NCI-H2029 (cell line): ENCODE data around the gene EYA4.

Experiments used
- DNase-seq: peaks from one replicate; lab custom pipeline; 2025; lab: John Stamatoyannopoulos, UW

EYA4 gene

DNA sequence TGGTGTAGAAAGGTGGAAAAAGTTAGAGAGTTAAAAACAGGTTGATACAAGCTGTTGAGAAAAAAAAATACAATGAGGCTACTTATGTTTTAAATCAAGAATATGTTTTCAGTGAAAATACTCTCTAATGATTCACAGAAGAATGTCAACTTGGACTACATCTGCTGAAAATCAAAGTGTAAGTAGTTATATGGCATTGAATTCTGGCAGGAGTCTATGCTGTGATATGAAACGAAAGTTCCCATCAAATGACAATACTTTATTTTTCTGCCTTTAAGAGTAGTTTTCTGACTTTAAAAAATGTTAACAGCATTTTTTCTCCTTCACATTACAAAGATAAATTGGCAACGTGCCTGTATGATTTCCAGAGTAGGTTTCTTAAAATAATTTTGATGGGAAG lies 158.3 kb downstream of the EYA4 start:
- no peak for DNase-seq

DNA sequence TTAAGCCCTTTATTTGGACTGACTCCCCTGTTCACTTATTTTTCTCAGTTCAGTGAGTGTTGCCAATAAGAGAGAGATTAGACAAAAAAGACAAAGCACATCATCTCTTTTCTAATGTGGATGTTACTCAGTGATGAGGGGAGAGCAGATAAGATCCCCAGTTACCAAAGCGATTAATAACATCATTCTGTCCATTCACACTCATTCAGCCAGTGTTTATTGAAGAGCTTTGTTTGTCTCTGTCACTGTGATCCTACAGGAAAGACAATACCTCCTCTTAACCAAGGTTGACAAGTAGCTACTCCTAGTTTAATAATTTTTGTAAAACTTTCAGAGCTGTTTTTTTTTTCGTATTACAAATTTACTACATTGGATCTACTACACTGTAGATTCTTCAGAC lies 163.0 kb downstream of the EYA4 start:
- no peak for DNase-seq

DNA sequence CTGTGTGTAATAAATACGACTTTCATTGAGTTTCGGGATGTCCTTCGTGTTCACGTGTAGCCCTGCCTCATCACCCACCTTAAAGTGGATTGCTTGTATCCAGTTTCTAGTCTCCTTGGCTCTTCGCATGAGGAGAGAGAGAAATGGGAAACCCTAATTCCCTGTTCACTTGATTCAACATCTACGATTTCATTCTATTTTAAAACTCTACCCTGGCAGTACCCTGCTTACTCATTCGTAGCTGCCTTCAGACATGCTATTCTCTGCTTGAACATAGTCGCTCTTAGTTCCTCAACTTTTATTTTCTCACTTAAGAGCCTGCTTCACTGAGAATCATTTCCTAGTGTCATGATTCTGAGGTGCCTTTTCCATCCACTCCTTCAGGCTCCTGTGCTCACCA lies 163.6 kb downstream of the EYA4 start:
- DNase-seq: no peak

DNA sequence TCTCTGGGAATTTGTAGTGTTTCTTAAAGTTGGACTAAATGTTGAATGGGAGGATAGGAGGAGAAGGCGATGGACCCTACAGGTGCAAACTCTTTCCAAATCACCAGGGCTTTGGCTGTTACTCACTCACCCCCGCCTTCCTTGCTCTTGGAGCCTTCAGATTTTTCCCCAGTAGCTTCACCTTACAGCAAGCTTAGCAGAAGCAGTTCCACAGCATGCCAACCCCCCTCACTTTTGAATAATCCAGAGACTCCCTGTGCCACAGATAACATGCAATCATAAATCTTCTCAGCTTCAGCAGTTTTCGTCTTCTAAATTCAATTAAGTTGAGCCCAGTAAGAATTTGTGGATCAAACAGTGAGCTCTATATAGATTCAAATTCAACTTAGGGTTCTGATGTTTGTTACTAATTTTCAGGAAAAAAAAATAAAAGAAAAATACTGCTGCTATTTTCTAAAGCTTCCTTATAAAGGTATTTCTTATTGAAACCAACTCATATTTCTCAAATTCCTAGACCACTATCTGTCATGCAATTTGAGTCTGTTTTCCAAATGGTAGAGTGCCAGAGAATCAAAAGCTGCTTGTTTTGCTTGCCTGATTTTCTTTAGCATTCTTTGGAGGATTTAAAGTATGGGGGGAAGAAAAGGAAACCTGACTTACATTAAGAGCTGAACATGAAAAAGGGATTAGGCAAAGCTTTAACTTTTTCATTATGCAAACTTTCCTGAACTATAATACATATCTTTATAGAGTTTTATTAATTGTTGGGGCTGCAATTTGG lies 166.4 kb downstream of the EYA4 start:
- DNase-seq: no peak

DNA sequence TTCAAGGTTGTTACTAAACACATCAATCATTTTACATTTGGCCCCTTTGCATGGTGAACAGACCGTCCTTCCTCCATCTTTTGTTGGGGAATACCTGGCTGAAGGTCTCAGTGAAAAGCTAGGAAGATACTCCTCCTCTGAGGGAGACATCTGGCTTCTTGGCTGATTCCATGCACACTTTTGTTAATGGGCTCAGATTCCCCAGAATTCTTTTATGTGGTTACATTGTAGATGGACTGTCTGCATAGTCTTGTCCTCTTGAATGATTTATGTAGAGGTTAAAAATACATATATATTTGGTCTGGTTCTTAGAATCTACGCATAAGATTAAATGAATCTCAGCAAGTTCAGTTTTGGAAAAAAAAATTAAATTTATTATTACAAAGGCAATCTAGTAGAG lies 167.0 kb downstream of the EYA4 start:
- DNase-seq: no peak

DNA sequence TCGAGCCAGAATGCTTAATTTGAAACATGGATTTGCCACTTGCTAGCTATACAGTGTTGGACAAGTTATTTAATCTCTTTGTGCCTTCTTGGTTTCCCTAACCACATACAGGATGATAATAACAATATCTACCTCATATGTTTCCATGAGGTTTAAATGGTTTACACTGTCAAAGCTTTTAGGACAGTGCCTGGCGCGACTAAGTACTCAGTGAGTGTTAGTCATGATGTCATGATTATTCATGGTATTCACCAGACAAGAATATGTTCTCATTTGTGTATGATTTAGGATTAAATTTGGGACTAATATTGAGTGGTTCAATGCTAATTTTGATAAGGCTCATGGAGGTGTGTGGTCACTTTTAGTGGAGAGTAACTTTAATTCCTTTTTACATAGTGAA lies 167.4 kb downstream of the EYA4 start:
- DNase-seq: no peak

DNA sequence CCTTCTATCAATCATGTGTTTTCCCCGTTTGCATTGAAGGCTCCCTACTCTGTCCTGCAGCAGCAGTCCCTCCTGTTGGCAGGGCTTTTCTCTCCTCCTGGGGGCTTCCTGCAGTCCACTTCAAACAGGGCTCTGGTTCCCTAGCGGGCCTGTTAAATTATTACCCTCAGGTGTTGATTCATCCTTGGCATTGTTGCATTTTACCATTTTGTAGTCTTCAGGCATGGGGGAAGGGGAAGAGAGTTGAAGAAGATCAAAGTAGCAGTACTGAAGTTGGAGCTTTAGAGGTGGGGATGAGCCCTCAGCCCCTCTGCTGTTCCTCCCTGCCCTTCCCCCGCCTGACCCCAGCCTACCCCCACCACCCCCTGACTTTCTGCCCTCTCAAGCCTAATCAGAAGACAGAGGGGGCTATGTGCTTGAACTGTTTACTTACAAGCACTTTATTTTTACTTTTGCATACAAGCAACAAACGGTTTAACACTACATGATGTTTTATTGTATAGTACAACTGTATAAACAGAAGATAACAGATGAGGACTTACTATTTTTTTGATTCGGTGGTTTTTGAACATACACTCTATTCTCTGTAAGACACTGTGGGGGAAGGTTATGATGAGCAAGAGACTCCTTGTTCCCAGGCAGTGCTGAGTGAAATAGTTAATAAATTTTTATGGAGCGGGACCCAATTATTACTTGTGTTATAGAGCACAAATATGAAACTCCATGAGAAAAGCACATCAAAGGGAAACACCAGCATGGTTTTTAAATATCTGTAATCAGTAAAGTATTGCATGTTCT lies 169.7 kb downstream of the EYA4 start:
- no peak for DNase-seq

DNA sequence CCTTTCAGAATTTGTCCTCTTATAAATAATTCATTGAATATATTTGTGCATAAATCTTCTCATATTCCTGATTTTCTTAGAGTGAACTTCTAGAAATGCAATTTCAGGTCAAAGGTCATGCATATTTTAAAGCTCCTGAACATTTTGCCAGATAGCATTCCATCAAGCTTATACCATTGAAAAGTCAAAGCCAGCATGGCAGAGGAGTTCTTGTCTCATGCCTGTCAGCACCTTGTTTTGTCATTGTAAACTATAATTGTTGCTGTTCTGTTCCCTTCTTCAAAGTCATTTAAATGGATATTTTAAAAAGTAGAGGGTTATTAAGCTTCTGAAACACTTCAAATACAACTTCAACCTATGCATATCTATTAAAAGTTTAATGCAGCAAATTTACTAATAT lies 170.6 kb downstream of the EYA4 start:
- no peak for DNase-seq

DNA sequence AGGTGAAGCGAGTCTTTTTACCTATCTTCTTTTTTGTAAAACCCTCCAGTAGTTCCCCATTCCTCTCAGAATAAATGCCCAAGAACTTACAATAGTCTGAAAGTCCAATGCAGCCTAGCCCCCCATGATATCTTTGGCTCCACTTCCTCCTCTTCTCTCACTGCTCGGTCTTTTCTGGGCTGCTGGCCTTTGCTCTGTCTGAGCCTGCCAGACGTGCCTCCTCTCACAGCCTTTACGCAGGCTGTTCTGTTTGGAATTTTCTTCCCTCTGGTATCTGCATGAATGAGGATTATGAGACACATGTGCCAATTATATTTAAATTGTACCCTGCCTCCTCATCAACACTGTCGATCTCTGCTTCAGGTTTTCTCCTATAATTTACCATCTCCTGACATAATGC lies 174.1 kb downstream of the EYA4 start:
- DNase-seq: no peak

DNA sequence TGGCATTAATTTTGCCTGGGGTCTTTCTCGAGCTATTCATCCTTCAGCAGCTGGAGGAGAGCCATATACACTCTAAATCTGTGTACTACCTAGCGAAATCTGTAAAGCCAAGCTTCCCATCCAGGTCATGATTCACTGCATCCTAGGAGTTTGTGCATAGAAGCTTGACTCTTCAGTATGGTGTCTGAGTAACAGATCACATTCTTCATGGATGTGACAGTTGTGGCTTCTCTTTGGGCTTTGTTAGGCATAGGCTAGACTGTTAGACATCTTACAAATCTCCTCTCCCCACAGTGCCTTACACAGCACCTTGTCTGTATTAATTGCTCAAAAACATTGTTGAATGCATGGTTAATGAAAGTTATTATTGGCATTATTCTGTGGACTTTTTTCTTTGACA lies 177.0 kb downstream of the EYA4 start:
- DNase-seq: no peak

DNA sequence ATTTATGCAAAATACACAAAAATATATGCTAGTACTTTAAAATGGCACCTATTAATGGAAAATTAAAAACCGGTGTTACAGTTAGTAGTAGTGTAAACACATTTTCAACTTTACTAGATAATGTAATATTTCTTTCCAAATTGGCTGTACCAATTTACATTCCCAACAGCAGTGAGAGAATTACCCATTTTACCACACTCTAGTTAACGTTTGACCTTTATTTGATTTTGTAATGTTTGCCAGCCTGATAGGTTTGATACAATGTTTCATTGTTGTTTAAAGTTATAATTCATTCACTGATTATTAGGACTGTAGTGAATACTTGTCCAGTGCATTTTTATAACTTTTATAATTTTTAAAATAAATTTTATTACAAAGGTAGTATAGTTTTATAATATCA lies 182.1 kb downstream of the EYA4 start:
- DNase-seq: no peak

DNA sequence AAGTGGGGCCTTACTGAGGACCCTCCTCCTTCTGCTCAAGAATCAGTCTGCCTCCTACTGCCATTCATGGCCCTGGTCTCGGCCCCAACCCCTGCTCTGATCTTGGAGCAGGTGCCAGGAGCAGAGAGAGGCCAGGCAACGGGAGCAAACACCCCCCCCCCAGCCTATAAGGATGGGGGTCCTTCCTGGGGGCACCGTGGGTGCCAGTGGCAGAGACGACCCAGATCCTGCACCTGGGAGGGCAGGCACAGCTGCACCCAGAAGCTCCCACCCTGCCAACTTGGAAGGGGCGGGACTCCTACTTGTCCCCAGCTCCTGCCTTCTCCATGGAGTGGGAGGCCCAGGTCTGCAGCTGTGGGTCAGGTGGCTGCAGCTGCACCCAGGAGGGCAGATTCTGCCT lies 183.2 kb downstream of the EYA4 start:
- no peak for DNase-seq

DNA sequence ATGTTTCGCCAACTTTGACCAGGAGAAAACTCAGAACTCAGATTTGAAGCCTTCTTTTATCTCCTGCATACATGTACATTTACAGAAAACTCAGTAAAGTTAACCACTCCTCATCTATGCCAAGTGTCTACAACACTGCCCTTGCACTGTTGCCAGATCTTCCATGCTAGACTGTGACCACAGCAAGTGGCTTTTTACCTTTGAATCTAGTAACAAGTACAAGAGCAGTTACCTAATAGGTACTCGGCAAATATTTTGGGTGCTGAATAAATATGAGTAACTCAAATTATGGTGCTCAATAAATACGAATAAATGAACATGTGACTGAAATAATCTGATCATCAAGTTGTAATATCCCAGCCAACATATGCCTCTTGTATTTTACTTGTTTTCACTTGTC lies 184.9 kb downstream of the EYA4 start:
- DNase-seq: no peak

DNA sequence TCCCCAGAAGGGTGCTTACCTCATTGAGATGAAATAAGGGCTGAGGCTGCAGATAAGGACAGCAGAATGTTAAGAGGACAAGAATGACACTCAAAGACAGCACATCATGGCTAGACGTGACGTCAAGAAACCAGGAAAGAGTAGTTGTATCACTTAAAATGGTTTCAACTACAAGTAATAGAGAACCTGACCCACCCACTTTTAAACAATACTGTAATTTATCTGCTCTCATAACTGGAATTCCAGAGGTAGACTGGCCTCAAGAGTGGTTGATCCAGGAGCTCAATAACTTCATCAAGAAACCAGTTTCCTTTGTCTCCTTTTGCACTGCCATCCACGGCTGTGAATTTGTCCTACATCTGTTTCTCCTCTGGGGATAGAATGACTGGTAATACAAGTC lies 187.1 kb downstream of the EYA4 start:
- DNase-seq: no peak

DNA sequence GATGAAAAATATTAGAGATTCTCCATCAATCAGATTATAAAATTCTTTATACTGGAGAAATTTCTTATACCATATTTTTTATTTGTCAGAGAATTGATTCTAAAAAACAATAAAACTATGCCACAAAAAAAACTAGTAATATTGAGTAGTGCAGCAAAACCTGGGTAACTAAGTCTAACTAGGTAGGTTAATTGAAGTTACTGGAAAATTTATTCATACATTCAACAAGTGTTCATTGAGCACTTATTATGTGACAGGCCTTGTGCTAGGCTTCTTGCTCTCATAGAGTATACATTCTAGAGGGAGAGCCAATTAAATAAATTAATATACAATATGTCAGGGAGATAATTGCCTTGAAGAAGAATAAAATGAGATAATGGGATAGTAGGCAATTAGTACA lies 189.4 kb downstream of the EYA4 start:
- DNase-seq: no peak

DNA sequence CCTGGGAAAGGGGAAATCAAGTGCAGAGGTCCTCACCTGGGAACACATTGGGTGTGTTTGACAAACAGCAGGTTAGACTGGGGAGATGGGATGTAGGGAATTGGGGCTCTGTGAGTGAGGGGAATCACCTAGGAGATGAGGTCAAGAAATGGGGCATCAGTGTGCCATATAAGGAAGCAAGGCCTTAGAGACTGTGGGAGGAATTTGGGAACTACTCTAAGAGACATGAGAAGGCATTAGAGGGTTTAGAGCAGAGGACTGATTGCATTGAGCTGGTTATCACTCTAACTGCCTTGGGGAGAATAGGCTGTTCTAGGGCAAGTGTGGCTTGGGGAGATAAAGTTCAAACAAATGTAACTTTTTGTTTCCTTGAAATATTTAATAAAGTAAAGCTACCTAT lies 189.9 kb downstream of the EYA4 start:
- DNase-seq: no peak

DNA sequence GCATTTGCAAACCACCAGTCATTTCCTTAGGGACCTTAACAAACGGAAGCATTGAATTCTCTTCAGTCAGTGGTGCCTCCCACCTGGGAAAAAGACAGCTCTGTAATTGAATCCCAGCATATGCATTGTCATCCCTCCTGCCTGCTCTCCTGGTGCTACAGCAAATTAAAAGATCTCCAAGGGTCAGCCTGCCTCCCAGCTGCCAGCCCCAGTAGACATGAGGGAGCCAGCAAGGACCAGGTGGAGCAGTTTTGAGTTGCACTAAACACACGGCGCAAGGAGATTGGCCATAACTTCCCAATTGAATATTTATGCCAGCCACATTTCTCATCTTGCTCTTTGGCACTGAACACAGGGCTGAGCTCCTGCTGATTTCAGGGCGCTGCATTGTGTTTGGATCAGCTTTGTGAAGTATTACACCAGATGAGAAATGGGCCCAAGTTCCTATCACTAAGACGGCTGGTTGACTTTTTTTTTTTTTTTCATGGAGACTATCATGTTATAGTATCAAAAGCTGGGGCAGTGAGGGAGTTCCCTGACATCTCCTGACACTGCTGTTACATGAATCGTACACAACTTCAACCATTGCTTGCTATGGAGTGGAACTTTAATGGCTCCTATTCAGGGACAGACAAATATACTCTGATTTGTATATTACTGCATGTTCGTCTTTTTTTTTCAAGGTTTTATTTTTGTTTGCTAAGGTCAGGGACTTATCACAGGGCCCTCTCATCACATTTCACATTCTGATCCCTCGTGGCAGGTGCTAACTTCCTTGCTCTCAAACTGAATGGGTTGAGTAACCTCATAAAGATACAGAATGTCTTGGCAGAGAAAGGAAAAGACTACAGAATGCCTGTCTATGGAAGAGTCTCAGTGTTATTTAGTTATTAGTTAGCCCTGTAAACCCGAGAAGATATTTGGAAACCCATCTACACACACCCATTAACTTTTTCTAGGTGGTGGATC lies 191.1 kb downstream of the EYA4 start:
- no peak for DNase-seq

DNA sequence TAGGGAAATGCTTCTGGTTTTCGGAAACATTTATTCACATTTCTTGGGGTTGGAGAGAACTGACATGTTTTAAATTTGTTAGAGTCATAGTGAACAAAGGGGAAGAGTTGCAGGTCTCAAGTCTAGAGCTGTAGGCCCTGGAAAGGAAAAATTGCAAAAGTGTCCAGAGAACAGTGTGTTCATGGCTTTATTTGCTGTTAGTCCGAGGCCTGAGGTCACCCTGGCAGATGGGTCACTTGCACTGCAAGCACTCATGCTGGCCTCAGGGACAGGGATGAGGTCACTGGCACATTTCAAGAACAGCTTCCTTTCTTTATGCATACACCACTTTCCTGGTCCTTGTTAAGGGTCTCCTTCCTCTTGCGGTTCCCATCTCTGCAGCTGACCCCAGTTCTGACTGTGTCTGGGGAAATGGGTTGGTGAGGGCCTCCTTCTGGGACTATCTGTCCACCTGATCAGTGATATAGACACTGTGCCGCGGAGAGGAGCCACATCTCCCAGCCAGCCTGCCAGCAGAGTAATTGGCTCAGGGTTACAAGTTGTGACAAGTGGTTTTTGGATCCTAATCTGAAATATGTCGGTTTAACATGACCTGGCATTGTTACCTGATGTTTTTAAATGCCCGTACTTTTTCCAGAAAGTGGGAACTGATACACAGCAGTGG lies 194.0 kb downstream of the EYA4 start:
- DNase-seq: no peak

DNA sequence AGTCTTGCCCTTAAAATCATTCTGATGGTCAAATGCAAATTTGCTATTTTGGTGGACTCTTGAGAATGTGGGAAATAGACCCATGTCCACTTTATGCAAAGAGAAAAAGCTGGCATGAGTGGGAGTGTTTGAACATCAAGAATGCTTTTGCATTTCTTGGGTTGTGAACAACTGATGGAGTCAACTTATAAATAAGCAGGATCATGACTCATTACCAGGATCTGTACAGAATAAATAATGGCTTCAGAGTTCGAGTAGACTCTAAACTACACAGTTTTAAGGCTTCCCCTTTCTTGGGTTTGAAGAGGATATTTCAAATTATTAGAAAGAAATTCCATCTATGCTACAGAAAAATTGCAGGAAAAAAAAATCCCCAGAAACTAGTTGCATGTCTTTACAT lies 195.5 kb downstream of the EYA4 start:
- DNase-seq: no peak

DNA sequence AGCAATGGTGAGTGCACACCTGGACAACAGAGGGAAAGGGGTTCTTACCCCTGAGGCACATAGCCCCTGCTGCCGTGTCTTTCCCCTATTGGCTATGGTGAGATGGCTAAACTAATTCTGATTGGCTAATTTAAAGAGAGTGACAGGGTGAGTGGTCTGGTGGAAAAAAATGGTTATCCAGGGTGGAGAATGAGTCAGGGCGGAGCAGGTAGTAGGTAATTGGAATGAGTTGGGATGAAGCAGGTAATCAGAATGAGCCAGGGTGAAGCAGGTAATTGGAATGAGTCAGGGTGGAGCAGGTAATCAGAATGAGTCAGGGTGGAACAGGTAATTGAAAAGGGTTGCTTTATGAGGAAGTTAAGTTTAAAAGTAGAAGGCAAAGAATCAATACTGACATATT lies 200.3 kb downstream of the EYA4 start:
- DNase-seq: no peak

DNA sequence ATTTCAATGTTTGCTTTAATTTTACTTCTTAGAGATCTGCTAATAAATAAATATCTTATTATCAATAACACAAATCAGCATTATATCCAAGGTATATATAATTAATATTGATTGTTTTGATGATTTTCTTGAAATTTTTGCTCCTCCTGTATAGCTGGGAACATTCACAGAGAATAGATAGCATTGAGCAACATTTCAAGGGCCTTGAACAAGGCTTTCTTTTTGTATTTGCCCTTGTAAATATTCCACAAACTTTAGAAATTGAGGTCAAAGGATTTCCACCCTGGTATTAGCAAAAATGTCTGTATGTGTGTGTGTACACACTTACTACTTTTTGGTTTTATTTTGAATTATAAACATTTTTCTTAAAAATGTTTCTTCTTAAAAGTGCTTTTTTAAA lies 205.6 kb downstream of the EYA4 start:
- DNase-seq: no peak

DNA sequence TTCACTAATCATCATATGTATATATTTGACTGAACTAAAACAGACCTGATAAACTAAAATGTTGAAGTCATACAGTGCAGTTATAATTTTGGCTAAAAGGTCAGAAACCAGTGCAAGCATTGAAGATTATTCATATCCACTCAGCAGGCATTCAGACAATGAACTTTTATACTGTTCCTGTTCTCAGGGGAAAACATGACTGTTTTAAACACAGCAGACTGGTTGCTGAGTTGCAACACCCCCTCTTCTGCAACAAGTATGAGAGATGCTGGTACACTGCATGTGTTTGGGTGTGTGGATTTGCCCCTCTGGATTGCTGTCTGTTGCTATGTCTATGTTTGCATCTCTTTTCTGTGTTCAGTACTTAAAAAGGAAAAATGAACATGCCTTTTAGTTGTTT lies 206.8 kb downstream of the EYA4 start:
- DNase-seq: no peak
